Measurements from ENCODE around the gene GSTK1. TPM values are rescaled to one million over a fixed set of nuclear protein-coding genes. Genes with fewer than 3 reads are reported as not detected.
A peak's percentile ranks its signal among the peaks of the same experiment; 100 is the strongest.

The GSTK1 gene
- total and polyA plus RNA-seq, 9 of the 15 experiments (the other 6 are each of a cell fraction or from before 2014, with no cell fraction given): 155 to 441 (median 233) TPM

DNA sequence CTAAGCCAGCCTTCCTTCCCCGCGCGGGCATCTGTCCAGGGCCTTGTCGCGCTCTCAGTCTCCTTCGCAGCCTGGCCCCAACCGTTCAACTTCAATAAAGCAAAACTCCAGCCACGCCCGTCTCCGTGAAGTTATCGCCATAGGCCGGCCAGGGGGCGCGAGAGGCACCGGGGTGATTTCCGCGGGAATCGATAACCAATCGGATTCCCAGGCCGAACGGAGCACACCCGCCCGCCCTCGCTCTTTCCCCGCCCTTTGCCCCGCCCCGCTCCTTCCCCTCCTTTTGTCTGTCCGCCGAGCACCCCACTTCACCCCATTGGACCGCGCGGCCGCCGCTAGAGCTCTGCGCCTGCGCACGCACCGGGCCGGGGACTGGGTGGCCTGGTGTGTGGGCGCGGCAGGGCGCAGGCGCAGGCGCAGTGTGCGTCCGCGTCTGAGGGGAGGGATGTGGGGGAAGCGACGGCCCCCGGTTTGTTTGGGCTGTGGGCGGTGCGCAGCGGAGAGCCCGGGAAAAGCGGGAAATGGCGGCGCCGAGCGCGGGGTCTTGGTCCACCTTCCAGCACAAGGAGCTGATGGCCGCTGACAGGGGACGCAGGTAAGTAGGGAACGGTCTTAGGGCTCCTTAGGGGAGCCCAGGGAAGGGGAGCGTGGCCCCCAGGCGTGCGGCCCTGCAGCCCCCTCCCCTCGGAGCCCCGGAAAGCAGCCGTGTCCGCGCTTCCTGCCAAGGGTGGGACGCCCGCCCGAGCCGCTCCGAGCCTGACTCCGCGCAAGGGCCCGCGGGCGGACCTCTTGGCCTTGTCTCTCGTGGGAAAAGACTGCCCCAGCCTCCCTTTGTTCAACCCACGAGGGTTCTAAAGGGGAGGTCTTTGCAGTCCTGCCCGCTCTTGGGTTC, 24.9 kb downstream of the GSTK1 start, which contains the start of gene CASP2 (continued):
- TF ChIP-seq CC2D1A (IDR thresholded peaks at IDR 0.05) (no peak; the same call in none of the 2 replicates), ZNF431 (CRISPR knock-in tag; IDR thresholded peaks at IDR 0.05) (peak; percentile 90), KLF6 (CRISPR knock-in tag; IDR thresholded peaks at IDR 0.05; ENCODE audit: borderline replicate concordance) (peak; percentile 69; the same call in 1 of the 2 replicates), ZNF282 (CRISPR knock-in tag; IDR thresholded peaks at IDR 0.05) (0 out of 2 replicates have a peak, but pooled peaks have one; percentile 54), NR2C1 (IDR thresholded peaks at IDR 0.05) (no peak), NR2C1 (tag; IDR thresholded peaks at IDR 0.05) (no peak; the same call in 1 of the 2 replicates), NR2F6 (CRISPR knock-in tag; IDR thresholded peaks at IDR 0.05) (0 out of 2 replicates have a peak, but pooled peaks have one; percentile 44), JUN (IDR thresholded peaks at IDR 0.05; ENCODE audit: borderline replicate concordance, low read depth, low read length) (peak; percentile 63; the same call in 1 of the 2 replicates), JUN (CRISPR knock-in tag; IDR thresholded peaks at IDR 0.05; ENCODE audit: borderline replicate concordance) (peak; percentile 78; the same call in 1 of the 2 replicates), SAP30 (IDR thresholded peaks at IDR 0.05; ENCODE audit: borderline replicate concordance, insufficient read depth, low read depth, low read length, poor library complexity, severe bottlenecking) (peak; percentile 47)
- TF ChIP-seq, protein P1, sequence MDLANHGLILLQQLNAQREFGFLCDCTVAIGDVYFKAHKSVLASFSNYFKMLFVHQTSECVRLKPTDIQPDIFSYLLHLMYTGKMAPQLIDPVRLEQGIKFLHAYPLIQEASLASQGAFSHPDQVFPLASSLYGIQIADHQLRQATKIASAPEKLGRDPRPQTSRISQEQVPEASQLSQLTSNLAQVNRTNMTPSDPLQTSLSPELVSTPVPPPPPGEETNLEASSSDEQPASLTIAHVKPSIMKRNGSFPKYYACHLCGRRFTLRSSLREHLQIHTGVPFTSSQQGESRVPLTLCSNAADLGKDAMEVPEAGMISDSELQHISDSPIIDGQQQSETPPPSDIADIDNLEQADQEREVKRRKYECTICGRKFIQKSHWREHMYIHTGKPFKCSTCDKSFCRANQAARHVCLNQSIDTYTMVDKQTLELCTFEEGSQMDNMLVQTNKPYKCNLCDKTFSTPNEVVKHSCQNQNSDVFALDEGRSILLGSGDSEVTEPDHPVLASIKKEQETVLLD (IDR thresholded peaks at IDR 0.05): peak; percentile 99
- TF ChIP-seq, protein P2, sequence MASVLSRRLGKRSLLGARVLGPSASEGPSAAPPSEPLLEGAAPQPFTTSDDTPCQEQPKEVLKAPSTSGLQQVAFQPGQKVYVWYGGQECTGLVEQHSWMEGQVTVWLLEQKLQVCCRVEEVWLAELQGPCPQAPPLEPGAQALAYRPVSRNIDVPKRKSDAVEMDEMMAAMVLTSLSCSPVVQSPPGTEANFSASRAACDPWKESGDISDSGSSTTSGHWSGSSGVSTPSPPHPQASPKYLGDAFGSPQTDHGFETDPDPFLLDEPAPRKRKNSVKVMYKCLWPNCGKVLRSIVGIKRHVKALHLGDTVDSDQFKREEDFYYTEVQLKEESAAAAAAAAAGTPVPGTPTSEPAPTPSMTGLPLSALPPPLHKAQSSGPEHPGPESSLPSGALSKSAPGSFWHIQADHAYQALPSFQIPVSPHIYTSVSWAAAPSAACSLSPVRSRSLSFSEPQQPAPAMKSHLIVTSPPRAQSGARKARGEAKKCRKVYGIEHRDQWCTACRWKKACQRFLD (CRISPR knock-in tag; IDR thresholded peaks at IDR 0.05): no peak; the same call in 1 of the 2 replicates
- TF ChIP-seq, protein P3, sequence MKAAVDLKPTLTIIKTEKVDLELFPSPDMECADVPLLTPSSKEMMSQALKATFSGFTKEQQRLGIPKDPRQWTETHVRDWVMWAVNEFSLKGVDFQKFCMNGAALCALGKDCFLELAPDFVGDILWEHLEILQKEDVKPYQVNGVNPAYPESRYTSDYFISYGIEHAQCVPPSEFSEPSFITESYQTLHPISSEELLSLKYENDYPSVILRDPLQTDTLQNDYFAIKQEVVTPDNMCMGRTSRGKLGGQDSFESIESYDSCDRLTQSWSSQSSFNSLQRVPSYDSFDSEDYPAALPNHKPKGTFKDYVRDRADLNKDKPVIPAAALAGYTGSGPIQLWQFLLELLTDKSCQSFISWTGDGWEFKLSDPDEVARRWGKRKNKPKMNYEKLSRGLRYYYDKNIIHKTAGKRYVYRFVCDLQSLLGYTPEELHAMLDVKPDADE (conservative IDR thresholded peaks at IDR 0.05; ENCODE audit: control insufficient read depth, low read depth, low read length): peak; percentile 85
- TF ChIP-seq, protein P4, sequence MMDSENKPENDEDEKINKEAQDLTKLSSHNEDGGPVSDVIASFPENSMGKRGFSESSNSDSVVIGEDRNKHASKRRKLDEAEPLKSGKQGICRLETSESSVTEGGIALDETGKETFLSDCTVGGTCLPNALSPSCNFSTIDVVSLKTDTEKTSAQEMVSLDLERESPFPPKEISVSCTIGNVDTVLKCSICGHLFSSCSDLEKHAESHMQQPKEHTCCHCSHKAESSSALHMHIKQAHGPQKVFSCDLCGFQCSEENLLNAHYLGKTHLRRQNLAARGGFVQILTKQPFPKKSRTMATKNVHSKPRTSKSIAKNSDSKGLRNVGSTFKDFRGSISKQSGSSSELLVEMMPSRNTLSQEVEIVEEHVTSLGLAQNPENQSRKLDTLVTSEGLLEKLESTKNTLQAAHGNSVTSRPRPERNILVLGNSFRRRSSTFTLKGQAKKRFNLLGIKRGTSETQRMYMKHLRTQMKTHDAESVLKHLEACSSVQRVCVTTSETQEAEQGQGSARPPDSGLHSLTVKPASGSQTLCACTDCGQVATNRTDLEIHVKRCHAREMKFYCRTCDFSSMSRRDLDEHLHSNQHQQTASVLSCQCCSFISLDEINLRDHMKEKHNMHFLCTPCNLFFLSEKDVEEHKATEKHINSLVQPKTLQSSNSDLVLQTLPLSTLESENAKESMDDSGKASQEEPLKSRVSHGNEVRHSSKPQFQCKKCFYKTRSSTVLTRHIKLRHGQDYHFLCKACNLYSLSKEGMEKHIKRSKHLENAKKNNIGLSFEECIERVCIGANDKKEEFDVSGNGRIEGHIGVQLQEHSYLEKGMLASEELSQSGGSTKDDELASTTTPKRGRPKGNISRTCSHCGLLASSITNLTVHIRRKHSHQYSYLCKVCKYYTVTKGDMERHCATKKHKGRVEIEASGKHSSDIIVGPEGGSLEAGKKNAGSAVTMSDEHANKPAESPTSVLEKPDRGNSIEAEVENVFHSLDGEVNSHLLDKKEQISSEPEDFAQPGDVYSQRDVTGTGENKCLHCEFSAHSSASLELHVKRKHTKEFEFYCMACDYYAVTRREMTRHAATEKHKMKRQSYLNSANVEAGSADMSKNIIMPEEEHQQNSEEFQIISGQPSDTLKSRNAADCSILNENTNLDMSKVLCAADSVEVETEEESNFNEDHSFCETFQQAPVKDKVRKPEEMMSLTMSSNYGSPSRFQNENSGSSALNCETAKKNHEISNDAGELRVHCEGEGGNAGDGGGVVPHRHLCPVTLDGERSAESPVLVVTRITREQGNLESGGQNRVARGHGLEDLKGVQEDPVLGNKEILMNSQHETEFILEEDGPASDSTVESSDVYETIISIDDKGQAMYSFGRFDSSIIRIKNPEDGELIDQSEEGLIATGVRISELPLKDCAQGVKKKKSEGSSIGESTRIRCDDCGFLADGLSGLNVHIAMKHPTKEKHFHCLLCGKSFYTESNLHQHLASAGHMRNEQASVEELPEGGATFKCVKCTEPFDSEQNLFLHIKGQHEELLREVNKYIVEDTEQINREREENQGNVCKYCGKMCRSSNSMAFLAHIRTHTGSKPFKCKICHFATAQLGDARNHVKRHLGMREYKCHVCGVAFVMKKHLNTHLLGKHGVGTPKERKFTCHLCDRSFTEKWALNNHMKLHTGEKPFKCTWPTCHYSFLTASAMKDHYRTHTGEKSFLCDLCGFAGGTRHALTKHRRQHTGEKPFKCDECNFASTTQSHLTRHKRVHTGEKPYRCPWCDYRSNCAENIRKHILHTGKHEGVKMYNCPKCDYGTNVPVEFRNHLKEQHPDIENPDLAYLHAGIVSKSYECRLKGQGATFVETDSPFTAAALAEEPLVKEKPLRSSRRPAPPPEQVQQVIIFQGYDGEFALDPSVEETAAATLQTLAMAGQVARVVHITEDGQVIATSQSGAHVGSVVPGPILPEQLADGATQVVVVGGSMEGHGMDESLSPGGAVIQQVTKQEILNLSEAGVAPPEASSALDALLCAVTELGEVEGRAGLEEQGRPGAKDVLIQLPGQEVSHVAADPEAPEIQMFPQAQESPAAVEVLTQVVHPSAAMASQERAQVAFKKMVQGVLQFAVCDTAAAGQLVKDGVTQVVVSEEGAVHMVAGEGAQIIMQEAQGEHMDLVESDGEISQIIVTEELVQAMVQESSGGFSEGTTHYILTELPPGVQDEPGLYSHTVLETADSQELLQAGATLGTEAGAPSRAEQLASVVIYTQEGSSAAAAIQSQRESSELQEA (IDR thresholded peaks at IDR 0.05; ENCODE audit: low read depth): no peak

Measured in K562 (cell line).